HT-29 (cell line): Measurements from ENCODE around the gene MGAT5B. TPM values are rescaled to one million over a fixed set of nuclear protein-coding genes. Genes with fewer than 3 reads are reported as not detected.
A peak's percentile ranks its signal among the peaks of the same experiment; 100 is the strongest.
"Not testable (repeated sequence)": the region's sequence is repeated elsewhere in the genome, so short reads cannot be mapped to it uniquely, and the experiment has no call there.

Source experiments
- DNase-seq: peaks from one replicate; pipeline ENCODE4 v3.0.0-alpha.2; 2015; ENCODE audit warnings: low spot score
- total RNA-seq: library from RNA; depleted of rRNA; stranded (reverse); fragments of >200 nt; shearing (Covaris generic); gene quantifications from 2 replicates; pipeline ENCODE4 v1.2.3, GENCODE V29; 2014

MGAT5B gene
- total RNA-seq, 1 experiment from 2014 or later: not detected

- no peak for DNase-seq
Observed at GRCh38 chr17:76845541-76846017, 22.6 kb upstream of the MGAT5B start.

GRCh38 chr17:76847031-76847430, 21.2 kb upstream of the MGAT5B start:
- no peak for DNase-seq

DNA sequence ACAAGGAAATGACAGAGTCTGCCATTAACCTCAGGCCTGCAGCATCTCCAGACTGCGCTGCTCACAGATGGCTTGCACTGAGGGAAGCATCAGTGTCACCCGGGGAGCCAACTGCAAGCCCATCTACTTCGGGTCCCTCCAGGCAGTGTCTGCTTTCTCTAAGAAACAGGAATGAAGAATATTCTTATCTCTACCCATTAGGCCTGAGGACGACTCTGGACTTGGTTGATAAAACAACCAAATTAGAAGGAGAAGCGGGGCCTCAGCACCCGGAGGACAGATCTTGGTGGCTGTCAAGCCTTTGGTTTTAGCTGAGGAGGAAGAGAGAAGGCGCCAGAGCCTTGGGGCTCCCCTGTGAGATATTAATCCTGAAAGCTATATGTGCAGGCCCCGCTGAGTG, 19.5 kb upstream of the MGAT5B start:
- no peak for DNase-seq

DNA sequence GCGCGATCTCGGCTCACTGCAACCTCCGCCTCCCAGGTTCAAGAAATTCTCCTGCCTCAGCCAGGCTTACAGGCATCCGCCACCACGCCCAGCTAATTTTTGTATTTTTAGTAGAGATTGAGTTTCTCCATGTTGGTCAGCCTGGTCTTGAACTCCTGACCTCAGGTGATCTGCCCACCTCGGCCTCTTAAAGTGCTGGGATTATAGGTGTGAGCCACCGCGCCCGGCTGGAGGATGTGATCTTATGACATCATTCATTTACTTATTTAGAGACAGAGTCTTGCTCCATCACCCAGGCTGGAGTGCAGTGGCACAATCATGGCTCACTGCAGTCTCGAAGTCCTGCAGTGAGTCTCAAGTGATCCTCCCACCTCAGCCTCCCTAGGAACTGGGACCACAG, 19.0 kb upstream of the MGAT5B start:
- DNase-seq: not testable (repeated sequence)

DNA sequence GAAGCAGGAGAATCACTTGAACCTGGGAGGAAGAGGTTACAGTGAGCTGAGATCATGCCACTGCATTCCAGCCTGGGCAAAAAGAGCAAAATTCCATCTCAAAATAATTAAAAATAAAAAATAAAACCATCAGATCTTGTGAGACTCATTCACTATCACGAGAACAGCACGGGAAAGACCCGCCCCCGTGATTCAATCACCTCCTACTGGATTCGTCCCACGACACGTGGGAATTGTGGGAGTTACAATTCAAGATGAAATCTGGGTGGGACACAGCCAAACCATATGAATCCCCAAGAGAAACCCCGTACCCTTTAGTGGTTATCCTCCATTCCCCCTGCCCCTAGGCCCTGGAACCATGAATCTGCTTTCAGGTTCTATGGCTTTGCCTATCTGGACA, 15.4 kb upstream of the MGAT5B start:
- no peak for DNase-seq

DNA sequence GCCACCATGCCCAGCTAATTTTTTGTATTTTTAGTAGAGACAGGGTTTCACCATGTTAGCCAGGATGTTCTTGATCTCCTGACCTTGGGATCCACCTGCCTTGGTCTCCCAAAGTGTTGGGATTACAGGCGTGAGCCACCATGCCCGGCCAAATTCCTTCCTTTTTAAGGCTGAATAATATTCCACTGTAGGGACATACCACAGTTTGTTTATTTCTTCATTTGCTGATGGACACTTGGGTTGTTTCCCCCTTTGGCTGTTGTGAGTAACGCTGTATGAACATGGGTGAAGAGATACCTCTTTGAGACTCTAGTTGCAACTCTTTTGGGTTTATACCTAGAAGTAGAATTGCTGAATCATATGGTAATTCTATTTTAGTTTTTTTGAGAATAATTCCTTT, 13.1 kb upstream of the MGAT5B start:
- DNase-seq: no peak

GRCh38 chr17:76862079-76862478, 6.1 kb upstream of the MGAT5B start:
- DNase-seq: no peak

DNA sequence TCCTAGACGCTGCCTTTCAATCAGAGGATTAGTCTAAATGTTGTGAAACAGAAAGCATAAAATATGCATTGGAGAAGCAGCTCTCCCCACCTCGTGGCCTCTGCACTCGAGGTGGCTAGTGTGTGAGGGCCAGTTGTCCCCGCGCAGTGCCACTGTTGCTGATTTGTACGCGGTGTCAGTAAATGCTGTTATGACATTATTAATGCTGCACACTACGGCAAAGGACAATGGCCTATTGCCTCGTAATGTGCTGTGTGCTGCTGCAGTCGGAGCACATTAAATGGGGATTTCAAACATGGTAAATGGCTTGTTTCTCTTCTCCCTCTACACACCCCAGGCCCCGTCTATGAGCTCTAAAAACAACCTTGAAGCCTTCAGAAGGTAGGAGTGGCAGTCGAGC, 5.7 kb upstream of the MGAT5B start:
- DNase-seq: no peak

DNA sequence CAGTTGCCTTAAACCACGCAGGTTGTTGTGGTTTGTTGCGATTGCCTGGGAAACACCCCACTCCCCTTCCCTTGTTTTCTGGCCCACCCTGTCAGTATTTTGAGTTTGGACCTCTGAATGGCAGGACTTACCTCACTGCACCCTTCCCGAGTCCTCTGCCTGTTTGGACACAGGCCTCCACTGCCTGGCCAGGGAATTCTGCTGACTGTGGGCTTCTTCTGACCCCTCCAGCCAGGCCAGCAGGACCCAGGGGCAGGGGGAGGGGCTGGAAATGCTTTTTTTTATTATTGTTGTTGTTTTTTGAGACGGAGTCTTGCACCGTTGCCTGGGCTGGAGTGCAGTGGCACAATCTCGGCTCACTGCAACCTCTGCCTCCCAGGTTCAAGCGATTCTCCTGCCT, 4.2 kb upstream of the MGAT5B start:
- DNase-seq: no peak

- DNase-seq: no peak
Observed at GRCh38 chr17:76865174-76865573, 3.0 kb upstream of the MGAT5B start.

GRCh38 chr17:76866203-76866602, 2.0 kb upstream of the MGAT5B start:
- DNase-seq: no peak

- no peak for DNase-seq
Observed at GRCh38 chr17:76866774-76867577, 1.2 kb upstream of the MGAT5B start.

- peak; percentile 6 for DNase-seq
Observed at GRCh38 chr17:76867578-76868175, 527 bp upstream of the MGAT5B start.

GRCh38 chr17:76868669-76869495, 678 bp downstream of the MGAT5B start:
- DNase-seq: no peak

GRCh38 chr17:76869496-76870376, 1.5 kb downstream of the MGAT5B start:
- DNase-seq: no peak

- DNase-seq: no peak
Observed at GRCh38 chr17:76870377-76870714, 2.1 kb downstream of the MGAT5B start.

- DNase-seq: no peak
Observed at GRCh38 chr17:76871668-76872067, 3.5 kb downstream of the MGAT5B start.

DNA sequence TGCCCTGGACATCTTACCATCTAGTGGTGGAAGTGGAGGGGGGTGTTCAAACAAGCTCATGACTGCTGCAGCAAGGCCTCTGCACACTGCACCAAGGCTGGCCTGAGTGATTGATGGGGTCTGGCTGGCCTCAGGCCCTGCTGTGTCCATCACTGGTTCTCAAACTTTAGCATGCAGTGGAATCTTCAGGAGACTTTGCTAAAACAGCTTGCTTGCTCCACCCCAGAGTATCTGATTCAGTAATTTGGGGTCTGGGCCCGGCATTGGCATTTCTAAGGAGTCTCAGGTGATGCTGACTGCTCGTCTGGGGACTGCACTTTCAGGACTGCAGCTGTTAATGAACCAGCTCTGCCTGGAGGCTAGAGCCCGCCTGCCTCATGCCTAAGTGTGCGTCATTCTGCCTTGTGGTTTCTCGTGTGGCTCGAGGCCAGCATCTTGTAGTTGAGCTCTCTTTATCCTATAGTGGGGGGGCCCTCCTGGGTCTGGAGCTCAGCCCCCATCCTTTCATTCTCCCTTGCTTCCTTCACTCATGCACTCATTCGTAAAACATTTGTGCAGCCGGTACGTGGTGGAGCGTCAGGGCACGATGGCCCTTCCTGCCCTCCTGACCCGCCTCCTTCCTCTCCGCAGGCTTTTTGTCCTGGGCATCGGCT, 4.1 kb downstream of the MGAT5B start:
- DNase-seq: peak; percentile 30

DNA sequence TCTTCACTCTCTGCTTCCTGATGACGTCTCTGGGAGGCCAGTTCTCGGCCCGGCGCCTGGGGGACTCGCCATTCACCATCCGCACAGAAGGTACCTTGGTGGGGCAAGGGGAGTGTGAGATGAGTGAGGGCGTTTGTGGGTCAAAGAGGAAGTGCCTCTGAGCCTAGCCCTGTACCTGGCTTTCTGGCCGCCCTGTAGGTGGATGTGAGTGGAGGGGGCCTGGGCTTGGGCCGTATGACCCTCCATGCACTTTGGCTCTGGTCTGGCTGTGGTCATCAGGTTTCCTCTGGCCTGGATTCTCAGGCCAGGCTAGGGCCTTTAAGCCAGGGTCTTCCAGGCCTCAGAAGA, 4.6 kb downstream of the MGAT5B start:
- no peak for DNase-seq

GRCh38 chr17:76873856-76874255, 5.7 kb downstream of the MGAT5B start:
- DNase-seq: no peak

GRCh38 chr17:76877437-76877836, 9.2 kb downstream of the MGAT5B start:
- DNase-seq: no peak
